OCI-LY1 (cell line): ENCODE results near the gene ANXA6.

ENCODE experiments used
- EZH2 ChIP-seq: fragments of 200-600 bp; sonication (generic), shearing (Covaris generic); IDR thresholded peaks from 2 replicates; pipeline ENCODE4 v1.8.0; 2017; ENCODE audit warnings: borderline replicate concordance, mixed run types, mild to moderate bottlenecking, antibody characterized with exemption, low read length, moderate library complexity, mixed read lengths
- TF ChIP-seq, protein P1 (sequence below): fragments of 200-600 bp; sonication (generic), shearing (Covaris generic); IDR thresholded peaks from 2 replicates; pipeline ENCODE4 v1.5.1; 2017; ENCODE audit warnings: mild to moderate bottlenecking, antibody characterized with exemption, low read length, moderate library complexity, mixed read lengths

GRCh38 chr5:151053796-151054462, 103.7 kb downstream of the ANXA6 start:
- TF ChIP-seq, protein P1, sequence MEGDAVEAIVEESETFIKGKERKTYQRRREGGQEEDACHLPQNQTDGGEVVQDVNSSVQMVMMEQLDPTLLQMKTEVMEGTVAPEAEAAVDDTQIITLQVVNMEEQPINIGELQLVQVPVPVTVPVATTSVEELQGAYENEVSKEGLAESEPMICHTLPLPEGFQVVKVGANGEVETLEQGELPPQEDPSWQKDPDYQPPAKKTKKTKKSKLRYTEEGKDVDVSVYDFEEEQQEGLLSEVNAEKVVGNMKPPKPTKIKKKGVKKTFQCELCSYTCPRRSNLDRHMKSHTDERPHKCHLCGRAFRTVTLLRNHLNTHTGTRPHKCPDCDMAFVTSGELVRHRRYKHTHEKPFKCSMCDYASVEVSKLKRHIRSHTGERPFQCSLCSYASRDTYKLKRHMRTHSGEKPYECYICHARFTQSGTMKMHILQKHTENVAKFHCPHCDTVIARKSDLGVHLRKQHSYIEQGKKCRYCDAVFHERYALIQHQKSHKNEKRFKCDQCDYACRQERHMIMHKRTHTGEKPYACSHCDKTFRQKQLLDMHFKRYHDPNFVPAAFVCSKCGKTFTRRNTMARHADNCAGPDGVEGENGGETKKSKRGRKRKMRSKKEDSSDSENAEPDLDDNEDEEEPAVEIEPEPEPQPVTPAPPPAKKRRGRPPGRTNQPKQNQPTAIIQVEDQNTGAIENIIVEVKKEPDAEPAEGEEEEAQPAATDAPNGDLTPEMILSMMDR: no peak
- no peak for TF ChIP-seq EZH2
